GM19455 (cell line): Measurements from ENCODE around the gene CUL3.
"Not testable (repeated sequence)": the region's sequence is repeated elsewhere in the genome, so short reads cannot be mapped to it uniquely, and the experiment has no call there.

Source experiments
- ATAC-seq: cut with Tn5 transposase; IDR thresholded peaks from one replicate; pipeline ENCODE4 v1.9.1; 2021; ENCODE audit not compliant: unreplicated experiment

The CUL3 gene

DNA sequence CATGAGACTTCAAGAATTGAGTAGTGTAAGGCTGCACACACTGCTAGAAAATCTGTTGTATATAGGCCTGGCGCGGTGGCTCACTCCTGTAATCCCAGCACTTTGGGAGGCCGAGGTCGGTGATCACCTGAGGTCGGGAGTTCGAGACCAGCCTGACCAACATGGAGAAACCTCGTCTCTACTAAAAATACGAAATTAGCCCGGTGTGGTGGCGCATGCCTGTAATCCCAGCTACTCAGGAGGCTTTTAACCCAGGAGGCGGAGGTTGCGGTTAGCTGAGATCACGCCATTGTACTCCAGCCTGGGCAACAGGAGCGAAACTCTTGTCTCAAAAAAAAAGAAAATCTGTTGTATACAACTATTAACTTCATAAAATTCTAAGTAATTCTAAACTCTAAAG is 2.1 kb downstream of the CUL3 start:
- not testable (repeated sequence) for ATAC-seq

DNA sequence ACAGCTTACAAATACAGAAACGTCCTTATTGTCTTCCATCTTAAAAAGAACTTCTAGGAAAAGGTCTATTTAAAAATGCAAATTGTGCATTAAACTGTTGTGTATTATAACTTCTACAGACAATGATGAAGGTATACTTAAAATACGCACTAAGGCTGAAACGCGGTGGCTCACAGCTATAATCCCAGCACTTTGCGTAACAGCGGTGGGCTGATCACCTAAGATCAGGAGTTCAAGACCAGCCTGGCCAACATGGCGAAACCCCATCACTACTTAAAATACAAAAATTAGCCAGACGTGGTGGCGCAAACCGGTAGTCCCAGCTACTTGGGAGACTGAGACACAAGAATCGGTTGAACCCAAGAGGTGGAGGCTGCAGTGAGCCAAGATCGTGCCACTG is 4.9 kb downstream of the CUL3 start:
- no peak for ATAC-seq

GRCh38 chr2:224579411-224579810 is 5.8 kb downstream of the CUL3 start:
- no peak for ATAC-seq

GRCh38 chr2:224577541-224577940 is 7.6 kb downstream of the CUL3 start:
- ATAC-seq = no peak

DNA sequence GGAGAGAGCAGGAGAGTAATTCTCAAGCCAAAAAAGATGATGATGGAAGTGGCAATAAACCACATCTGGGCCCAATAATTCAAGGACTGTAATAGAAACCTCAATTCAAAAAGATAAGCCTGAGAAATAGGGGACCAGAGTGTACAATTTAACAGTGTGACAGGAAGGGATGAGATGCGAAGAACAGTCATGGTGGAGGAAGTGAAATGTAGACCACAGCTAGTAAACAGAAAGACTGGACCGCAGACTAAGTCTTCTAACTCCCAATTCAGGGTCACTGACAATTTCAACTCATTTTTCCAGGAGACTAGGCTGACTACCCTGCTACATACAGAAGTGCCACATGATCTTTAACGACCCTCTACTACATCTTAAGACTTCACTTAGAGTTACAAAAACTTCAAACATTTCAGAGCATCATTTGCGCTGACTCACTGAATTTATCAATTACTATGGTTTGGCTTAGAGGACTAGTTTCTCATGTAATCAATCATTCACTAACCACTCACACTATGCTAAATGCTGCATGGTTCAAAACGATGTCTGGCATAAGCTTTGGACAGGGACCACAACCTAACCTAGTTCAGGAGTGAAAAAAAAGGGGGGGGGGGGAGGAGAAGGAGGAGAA is 9.0 kb downstream of the CUL3 start:
- ATAC-seq = peak; percentile 85

GRCh38 chr2:224574423-224575084 is 10.6 kb downstream of the CUL3 start:
- ATAC-seq = no peak

DNA sequence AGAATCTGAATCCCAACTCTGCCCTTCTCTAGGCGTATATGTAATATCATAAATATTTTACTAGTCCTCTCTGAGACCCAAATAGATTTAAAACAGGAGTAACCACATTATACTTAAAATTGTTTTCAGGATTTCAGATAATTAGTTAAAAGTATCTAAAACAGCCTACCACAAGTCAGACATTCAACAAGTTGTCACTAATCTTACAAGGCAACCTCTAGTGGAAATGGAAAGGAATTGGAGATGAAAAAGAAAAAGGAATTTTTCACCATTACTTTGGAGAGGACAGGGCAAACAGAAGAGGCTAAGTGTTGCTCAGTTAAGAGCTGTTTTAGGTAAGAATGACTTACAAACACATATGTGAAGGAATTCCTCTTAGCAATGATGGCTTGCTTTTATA is 11.4 kb downstream of the CUL3 start:
- no peak for ATAC-seq

GRCh38 chr2:224572338-224572737 is 12.8 kb downstream of the CUL3 start:
- no peak for ATAC-seq

GRCh38 chr2:224570328-224570993 is 14.7 kb downstream of the CUL3 start:
- no peak for ATAC-seq

DNA sequence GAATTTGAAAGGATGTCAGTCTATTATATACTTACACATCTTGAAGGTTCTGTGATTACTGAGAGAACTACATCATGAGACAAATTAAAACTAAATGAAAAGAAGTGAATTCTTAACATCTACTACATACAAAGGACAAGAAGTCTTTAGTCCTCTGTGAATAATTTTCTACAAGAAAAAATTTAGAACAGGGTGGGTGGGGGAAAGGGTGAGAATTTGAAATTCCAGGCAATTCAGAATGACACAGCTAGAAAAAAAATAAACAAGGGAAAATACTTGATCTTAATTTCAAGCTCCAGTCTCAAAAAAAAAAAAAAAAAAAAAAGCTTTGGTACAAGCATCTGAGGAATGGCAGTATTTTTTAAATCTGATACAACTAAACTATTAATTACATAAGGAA is 15.5 kb downstream of the CUL3 start:
- no peak for ATAC-seq

DNA sequence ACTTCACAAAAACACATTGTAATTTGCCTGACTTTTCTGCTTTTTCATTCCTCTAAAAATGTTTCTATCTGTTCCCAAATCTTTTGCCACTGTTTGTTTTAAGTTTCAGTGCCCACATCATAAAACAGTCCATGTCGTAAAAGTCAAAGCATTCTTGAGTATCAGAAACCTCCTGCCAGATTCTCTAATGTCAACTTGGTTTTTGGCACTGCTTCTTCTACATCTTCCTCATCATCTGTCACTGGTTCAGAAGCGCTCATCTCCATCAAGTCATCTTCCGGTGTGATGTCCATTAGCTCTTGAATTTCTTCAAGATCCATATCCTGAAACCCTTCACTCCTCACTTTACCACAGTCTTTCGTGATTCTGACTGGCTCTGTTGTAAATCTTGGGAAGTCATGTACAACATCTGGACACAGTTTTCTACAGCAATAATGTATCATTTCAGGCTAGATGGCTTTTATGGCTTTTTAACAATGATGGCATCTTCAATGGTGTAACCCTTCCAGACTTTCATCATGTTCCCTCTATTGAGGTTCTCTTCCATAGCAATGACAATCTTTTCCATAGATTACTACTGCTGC is 19.6 kb downstream of the CUL3 start:
- no peak for ATAC-seq

GRCh38 chr2:224563537-224563936 is 21.6 kb downstream of the CUL3 start:
- no peak for ATAC-seq

GRCh38 chr2:224562831-224563230 is 22.3 kb downstream of the CUL3 start:
- no peak for ATAC-seq

GRCh38 chr2:224561234-224562005 is 23.7 kb downstream of the CUL3 start:
- ATAC-seq = peak; percentile 52

DNA sequence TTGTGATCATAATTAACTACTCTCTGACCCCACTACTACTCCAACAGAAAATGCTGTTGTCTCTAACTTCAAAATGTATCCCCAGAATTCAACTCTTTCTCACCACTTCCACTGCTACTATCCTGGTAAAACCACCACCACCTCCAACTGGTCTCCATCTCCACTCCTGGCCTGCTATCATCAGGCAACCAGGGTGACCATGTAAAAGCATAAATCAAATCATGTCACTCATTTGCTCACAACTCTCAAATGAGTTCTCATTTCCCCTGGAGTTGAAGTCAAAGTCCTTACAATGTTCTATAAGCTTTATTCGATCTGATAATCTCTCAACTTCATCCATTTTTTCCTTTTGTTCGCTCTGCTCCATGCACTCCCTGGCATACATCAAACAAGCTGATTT is 24.6 kb downstream of the CUL3 start:
- ATAC-seq = no peak

GRCh38 chr2:224557610-224558009 is 27.6 kb downstream of the CUL3 start:
- ATAC-seq = no peak

DNA sequence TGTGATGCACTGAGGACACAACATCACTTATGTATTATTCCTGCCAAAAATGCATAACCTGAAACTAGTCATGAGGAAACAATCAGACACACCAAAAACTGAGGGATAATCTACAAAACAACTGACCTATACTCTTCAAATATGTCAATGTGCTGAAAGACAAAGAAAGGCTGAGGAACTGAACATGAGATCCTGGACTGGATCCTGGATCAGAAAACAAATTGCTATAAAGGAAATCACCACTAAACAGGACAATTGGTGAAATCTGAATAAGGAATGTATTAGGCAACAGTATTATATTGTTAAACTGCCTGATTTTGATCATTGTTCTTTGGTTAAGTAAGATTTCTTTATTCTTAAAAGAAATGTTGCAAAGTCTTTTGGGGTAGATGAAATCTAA is 28.8 kb downstream of the CUL3 start:
- no peak for ATAC-seq

DNA sequence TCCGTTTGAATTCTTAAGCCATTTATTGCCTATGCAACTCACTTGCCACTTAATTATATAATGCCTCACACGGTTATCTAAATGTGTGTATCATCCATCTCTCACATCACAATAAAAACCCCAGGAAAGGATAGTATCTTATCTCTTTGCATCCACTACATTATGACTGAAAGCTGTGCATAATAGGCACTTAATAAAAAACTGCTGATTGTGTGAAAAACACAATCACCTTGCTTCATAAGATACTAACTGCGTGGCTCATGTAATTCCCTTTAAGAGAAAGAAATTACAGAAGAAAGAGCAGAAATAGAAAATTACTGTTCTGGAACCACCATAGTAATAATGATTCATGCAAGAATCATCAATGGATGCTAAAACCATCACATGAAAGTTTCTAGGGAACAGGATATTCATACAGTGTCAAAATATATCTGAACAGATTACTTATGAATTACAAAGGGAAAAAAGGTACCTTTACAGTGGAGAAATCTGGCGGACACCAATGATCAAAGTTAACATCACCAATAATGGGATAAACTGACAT is 29.3 kb downstream of the CUL3 start:
- ATAC-seq = no peak

- ATAC-seq = no peak
Observed at GRCh38 chr2:224552771-224553170, 32.4 kb downstream of the CUL3 start.

DNA sequence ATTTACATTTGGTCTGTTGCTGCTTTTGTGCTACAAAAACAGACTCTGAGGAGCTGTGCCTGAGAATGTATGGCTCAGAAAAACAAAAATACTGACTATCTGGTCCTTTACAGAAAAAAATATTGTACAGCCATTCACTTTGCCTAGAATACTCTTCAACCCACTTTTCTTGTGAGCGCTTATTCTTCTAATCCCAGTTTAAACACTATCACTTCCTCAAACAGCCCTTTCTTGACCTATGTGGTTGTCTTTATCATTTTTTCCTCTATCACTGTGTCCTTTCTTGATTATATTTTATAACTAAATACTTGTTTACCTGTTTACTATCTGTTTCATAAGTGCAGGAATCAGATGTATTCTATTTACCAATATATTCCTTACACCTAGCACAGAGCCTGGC is 33.5 kb downstream of the CUL3 start:
- no peak for ATAC-seq

DNA sequence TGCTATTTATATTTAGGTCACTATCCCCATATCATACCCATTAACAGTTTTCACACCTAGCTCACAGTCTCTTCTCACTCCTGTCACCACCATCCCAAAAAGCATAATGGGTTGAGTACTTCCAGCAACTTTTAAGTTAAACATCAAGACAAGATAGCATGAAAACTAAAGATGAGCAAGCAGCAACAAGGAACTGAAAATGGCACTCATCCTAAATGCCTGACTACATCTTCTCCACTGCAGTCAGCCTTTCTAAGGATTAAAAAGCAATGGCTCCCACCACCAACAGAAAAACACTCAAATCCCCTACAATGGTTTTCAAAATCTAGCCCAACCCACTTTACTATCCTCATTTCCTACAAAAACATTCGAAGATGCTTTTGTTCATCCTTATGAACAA is 38.2 kb downstream of the CUL3 start:
- no peak for ATAC-seq
